UCSD-AML1 (cell line): ENCODE measurements around the gene IMMP1L.
A peak's percentile ranks its signal among the peaks of the same experiment; 100 is the strongest.
"Not testable (repeated sequence)": the region's sequence is repeated elsewhere in the genome, so short reads cannot be mapped to it uniquely, and the experiment has no call there.

ENCODE experiments used
- DNase-seq: peaks from one replicate; lab custom pipeline; 2025; ENCODE audit not compliant: unreplicated experiment; lab: John Stamatoyannopoulos, UW

IMMP1L gene

DNA sequence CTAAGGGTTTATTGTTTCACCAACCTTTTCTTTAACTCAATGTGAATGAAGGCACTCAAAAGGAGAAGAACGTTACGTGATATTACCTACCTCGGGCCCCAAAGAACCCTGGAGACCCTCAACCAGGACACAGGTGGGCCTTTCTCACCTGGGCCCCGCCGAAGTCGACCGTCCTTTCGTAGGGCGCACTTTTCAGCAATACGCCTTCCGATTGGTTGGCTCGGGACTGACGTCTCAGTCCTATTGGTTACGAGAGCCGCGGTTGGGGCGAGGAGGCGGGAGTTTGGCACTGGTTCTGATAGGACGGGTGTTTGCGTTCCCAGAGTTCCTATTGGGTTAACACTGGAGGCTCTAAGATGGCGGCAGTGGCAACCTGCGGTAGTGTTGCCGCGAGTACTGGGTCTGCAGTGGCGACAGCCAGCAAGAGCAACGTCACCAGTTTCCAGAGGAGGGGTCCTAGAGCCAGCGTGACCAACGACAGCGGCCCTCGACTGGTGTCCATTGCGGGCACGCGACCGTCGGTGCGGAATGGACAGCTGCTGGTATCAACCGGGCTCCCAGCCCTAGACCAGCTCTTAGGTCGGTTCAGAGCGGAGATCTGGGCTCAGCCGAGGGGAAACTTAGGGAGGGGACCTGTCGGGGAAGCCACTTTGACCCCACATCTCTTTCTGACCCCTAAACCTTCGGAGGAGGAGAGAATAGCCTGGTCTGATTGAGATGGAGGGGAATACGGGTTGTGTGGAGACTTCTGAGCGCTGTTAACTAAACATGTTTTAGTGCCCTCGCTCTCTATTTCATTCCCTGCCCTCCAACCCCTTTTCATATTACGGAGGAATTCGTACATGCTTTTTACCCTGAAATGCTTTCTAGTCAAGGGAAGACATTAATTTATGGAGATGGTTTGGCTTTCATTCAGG, at the start of gene IMMP1L, which contains the start of gene ELP4:
TSS of gene IMMP1L (minus strand) at position 194 of the 917 bp plus-strand sequence. CDS start 46,346 bp downstream, outside the sequence.
TSS of gene ELP4 (plus strand) at position 339 of the 917 bp plus-strand sequence. CDS start at position 357, 18 bp downstream.
- peak; percentile 94 for DNase-seq

DNA sequence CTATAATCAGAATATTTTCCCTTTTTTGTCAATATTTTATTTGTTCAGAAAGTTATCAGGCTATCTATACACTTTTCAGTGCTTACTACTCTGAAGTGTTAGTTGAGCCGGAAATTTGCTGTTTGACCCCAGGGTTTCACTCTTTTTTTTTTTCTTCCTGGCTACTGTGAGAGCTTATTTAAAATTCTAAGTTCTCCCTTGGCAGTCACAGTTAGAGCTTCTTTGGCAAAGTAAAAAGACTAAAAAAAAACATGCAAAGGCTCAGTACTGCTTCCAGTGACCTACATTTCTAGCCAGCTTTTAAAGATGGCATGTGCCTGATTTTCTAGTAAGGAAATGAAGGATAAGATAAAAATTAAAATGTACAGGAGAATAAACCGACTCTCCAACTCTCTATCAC, 48.6 kb upstream of the IMMP1L start:
- DNase-seq = no peak

- DNase-seq = no peak
Observed at GRCh38 chr11:31555938-31556337, 46.5 kb upstream of the IMMP1L start.

DNA sequence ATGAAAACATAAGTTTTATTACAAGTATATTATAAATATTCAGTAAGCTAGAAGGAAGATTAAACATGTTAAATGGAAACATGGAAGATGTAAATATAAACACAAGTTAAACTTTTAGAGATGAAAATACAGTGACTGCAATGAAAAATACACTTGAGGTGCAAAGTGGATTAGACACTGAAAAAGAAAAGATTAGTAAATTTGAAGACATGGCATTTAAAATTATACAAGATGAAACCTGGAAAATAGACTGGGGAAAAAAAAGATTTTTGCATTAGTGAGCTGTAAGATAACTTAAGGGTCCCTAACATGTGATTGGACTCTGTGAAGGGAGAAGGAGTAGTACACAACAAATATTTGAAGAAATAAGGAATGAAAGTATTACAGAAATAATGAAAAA, 33.4 kb upstream of the IMMP1L start:
- no peak for DNase-seq

- no peak for DNase-seq
Observed at GRCh38 chr11:31535479-31535878, 26.1 kb upstream of the IMMP1L start.

GRCh38 chr11:31531293-31531692, 21.9 kb upstream of the IMMP1L start:
- DNase-seq = no peak

GRCh38 chr11:31529701-31530100, 20.3 kb upstream of the IMMP1L start:
- no peak for DNase-seq

- DNase-seq = no peak
Observed at GRCh38 chr11:31529189-31529588, 19.8 kb upstream of the IMMP1L start.

- DNase-seq = no peak
Observed at GRCh38 chr11:31521497-31522150, 12.2 kb upstream of the IMMP1L start.

DNA sequence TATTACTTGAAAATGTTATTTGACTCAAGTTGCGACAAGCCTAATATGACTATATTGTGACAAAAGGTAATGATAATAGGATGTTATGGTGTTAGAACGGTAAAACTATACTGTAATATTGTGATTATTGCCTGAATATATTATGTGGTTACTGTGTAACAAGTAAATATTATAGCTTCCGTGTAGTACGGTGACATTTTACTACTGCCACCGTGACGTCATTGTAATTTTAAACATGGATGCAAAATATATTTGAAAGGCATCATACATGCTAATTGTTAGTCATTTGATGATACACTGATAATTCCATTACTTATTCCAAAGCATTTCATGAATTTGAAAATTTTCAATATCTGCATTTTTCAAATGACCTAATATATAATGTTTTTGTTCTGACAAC, 2.7 kb upstream of the IMMP1L start:
- DNase-seq = no peak

DNA sequence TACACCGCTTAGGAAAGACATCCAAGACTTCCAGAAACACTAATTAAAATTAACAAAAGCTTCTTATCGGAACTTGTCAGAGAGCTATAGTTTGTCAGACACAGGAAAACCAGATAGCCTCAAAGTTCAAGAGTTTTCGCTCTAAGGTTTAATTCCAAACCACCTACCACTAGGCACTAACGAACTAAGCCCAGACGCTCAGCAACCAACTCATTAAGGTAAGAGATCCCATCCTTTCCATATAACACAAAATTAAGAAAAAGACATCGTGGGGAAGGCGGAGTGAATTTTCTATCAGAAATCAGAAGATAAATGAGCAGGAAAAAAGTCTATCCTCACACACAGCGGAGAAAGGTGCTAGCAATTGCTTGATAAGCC, 382 bp downstream of the IMMP1L start:
- DNase-seq = no peak

- DNase-seq = no peak
Observed at GRCh38 chr11:31500560-31500959, 8.9 kb downstream of the IMMP1L start.

DNA sequence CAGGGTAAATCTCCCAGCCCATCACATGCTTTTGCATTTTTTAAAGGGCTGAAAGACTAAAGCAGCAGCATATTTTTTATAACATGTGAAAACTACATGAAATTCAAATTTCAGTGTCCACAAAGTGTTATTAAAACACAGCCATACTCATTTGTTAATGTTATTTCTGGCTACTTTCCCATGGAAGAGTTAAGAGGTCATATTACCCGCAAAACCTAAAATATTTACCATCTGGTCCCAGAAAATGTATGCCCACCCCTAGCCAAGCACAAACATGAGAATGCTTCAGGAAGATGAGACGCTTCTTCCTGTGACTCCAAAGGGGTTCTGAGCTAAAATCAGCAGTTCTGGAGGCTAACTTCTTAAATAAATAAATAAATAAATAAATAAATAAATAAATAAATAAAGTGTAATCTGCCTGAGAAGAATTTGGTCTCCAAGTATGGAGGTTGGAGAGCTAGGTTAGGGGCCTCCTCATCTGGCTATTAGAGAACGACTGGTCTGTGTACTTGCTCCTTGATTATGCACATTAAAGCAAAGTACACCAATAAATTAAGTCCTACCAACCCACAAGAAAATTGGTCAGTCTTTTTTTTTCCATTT, 9.7 kb downstream of the IMMP1L start:
- no peak for DNase-seq

GRCh38 chr11:31493762-31494161, 15.7 kb downstream of the IMMP1L start:
- not testable (repeated sequence) for DNase-seq

- no peak for DNase-seq
Observed at GRCh38 chr11:31493235-31493634, 16.2 kb downstream of the IMMP1L start.

DNA sequence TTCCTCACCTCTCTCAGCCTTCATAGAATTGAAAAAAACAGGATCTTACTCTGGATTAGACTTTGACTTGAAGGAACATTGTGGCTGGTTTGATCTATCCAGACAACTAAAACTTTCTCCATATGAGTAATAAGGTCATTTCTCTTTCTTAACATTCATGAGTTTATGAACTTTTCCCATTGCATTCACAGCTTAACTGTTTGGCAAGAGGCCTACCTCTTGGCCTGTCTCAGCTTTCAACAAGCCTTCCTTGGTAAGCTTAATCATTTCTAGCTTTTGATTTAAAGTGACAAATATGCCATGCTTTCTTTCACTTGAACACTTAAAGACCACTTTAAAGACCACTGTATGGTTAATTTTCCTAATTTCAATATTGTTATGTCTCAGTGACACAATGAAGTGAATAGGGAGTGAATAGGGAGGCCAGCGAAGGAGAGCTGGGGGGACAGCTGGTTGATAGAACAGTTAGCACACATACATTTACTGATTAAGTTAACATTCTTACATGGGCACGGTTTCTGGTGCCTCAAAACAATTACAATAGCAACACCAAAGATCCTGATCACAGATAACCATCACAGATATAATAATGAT, 17.0 kb downstream of the IMMP1L start:
- no peak for DNase-seq

DNA sequence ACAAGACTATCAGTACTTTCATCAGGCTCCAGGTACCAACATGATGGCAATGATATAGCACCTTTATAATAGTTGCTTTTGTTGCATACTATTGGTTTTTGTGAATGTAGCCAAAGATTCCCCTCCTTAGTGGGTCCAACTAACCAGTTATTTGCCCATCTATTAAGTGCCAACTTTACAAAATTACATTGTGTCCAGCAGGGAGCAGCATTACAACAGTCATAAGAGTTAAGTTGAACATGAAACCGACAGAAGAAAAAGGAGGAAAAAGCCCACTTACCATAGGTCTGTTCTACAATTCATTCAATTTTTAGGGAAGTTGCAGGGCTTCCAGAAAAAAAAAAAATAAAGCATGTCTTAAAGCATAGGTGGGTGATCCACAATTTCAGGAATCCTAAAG, 21.6 kb downstream of the IMMP1L start:
- DNase-seq = no peak

GRCh38 chr11:31484497-31484896, 24.9 kb downstream of the IMMP1L start:
- DNase-seq = no peak

DNA sequence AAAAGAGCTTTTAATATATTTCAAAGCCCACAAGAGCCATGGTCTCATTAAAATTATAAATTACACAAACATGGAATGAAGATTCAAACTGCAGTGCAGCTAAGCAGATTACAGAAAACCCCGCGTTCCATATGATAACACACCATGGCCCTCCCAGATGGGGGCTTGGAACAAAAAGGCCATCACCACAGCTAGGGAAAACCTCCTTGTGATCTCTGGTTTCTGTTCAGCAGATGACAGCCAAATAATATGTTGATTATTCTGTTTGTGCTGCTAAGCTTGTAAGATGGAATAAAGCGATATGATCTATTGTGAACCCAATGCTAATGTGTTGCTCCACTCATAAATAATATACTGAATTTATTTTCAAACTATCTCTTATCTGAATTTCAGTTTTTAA, 28.5 kb downstream of the IMMP1L start:
- no peak for DNase-seq

DNA sequence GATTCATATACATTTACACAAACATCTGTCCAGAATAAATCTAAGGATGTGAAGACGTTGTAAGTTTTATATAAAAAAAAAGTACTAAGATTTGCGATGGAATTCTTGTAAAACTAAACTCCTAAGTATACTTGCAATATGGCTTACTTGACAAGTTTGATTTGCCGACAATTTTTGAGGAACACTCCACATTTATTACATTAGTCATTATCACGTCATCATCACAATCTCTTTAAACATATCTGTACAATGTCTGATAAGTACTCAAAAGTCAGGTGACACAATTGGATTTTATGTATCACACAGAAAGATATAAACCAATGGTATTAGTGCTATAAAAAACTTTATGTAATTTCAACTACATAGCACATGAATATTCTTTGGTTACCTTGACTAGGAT, 30.4 kb downstream of the IMMP1L start:
- DNase-seq = no peak

- no peak for DNase-seq
Observed at GRCh38 chr11:31478223-31478590, 31.2 kb downstream of the IMMP1L start.
